ENCODE data around the gene IQGAP1.

GRCh38 chr15:90376789-90377188, 11.3 kb upstream of the IQGAP1 start:
- TF ChIP-seq CTCF (IDR thresholded peaks at IDR 0.05) (no peak), POLR2A (IDR thresholded peaks at IDR 0.05) (no peak)
